ENCODE data around the gene SV2B.

The SV2B gene

GRCh38 chr15:91199511-91199910 is 99.5 kb downstream of the SV2B start:
- no peak for DNase-seq

GRCh38 chr15:91200101-91200754 is 100.2 kb downstream of the SV2B start:
- no peak for DNase-seq

GRCh38 chr15:91202510-91203102 is 102.5 kb downstream of the SV2B start:
- DNase-seq = no peak

GRCh38 chr15:91203619-91204203 is 103.7 kb downstream of the SV2B start:
- no peak for DNase-seq

- no peak for DNase-seq
Observed at GRCh38 chr15:91208371-91208770, 108.3 kb downstream of the SV2B start.

- DNase-seq = no peak
Observed at GRCh38 chr15:91209318-91209717, 109.3 kb downstream of the SV2B start.

GRCh38 chr15:91209726-91210125 is 109.7 kb downstream of the SV2B start:
- DNase-seq = no peak

- DNase-seq = no peak
Observed at GRCh38 chr15:91214675-91215590, 114.9 kb downstream of the SV2B start.

GRCh38 chr15:91216000-91216399 is 115.9 kb downstream of the SV2B start:
- no peak for DNase-seq

- DNase-seq = no peak
Observed at GRCh38 chr15:91219206-91219605, 119.1 kb downstream of the SV2B start.

GRCh38 chr15:91222052-91222451 is 122.0 kb downstream of the SV2B start:
- no peak for DNase-seq

GRCh38 chr15:91223863-91224262 is 123.8 kb downstream of the SV2B start:
- no peak for DNase-seq

- no peak for DNase-seq
Observed at GRCh38 chr15:91224755-91225380, 124.8 kb downstream of the SV2B start.

- no peak for DNase-seq
Observed at GRCh38 chr15:91225741-91226140, 125.7 kb downstream of the SV2B start.

- DNase-seq = no peak
Observed at GRCh38 chr15:91227117-91227516, 127.1 kb downstream of the SV2B start.

- no peak for DNase-seq
Observed at GRCh38 chr15:91227766-91228165, 127.7 kb downstream of the SV2B start.

GRCh38 chr15:91228383-91228782 is 128.3 kb downstream of the SV2B start:
- no peak for DNase-seq

- no peak for DNase-seq
Observed at GRCh38 chr15:91228890-91229289, 128.8 kb downstream of the SV2B start.

- no peak for DNase-seq
Observed at GRCh38 chr15:91231703-91232102, 131.6 kb downstream of the SV2B start.

- no peak for DNase-seq
Observed at GRCh38 chr15:91234759-91235158, 134.7 kb downstream of the SV2B start.

GRCh38 chr15:91235376-91235775 is 135.3 kb downstream of the SV2B start:
- no peak for DNase-seq

- no peak for DNase-seq
Observed at GRCh38 chr15:91237445-91237844, 137.4 kb downstream of the SV2B start.

All from T1000 (cell line).